ENCODE results near the gene MICAL3. TPM values are rescaled to one million over a fixed set of nuclear protein-coding genes. Genes with fewer than 3 reads are reported as not detected.

The MICAL3 gene
- total RNA-seq, 6 experiments from 2014 or later, result 38.6 to 44.1 (median 39.7) TPM

DNA sequence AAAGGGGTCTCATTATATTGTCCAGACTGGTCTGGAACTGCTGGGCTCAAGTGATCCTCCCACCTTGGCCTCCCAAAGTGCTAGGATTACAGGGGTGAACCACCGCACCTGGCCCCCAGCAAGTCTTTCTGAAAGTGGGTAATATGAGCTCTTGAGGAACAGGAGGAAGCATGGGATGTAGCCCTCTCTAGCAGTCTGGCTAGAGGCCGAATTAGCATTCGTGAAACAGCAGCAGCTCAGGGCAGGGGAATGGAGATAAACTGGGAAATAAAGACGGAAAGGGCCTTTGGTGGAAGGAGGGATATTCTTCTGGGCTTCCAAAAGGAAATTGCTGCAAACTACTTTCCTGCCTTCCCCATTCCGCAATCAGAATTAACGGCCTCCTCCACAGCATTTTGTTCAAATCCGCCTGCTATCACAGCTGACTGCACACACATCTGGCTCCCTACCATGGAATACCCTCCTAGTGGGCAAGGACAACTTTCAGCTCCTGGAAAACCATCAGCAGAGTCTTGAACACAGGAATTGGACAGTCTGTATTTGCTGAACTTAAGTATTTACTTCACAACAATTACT is 44.3 kb downstream of the MICAL3 start:
- DNase-seq, result no peak
- H3K36me3 Mint-ChIP-seq (ENCODE audit: low read depth), result peaks cover 8% of the 10 kb centered on the region; the same call in 1 of the 2 replicates
- no peak for TF ChIP-seq CTCF (IDR thresholded peaks at IDR 0.05)
- peaks cover 22% of the 10 kb centered on the region for H3K4me1 Mint-ChIP-seq (ENCODE audit: low read depth)
- H3K4me3 Mint-ChIP-seq, result no peak overlapping the region
- no peaks in the 10 kb centered on the region for H3K9me3 Mint-ChIP-seq
- H3K27me3 Mint-ChIP-seq (ENCODE audit: insufficient read depth), result no peaks in the 10 kb centered on the region
- H3K27ac Mint-ChIP-seq, result no peak overlapping the region

DNA sequence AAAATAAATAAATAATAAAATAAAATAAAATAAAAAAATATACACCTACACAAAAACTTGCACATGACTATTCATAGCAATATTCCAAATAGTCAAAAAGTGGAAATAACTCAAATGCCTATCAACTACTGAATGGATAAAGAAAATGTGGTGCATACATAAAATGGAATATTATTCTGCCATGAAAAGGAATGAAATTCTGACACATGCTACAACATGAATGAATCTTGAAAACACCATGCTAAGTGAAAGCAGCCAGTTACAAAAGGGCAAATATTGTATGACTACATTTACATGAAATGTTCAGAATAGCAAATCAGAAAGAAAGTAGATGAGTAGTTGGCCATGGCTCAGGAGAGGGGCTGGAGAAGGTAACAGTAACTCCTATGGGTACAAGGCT is 46.3 kb downstream of the MICAL3 start:
- TF ChIP-seq CTCF (IDR thresholded peaks at IDR 0.05), result no peak
- H3K9me3 Mint-ChIP-seq, result no peaks in the 10 kb centered on the region
- H3K4me3 Mint-ChIP-seq, result no peak overlapping the region
- no peak overlapping the region for H3K27ac Mint-ChIP-seq
- H3K36me3 Mint-ChIP-seq (ENCODE audit: low read depth), result peaks cover 8% of the 10 kb centered on the region; the same call in 1 of the 2 replicates
- no peak for DNase-seq
- H3K4me1 Mint-ChIP-seq (ENCODE audit: low read depth), result peaks cover 18% of the 10 kb centered on the region
- no peaks in the 10 kb centered on the region for H3K27me3 Mint-ChIP-seq (ENCODE audit: insufficient read depth)

DNA sequence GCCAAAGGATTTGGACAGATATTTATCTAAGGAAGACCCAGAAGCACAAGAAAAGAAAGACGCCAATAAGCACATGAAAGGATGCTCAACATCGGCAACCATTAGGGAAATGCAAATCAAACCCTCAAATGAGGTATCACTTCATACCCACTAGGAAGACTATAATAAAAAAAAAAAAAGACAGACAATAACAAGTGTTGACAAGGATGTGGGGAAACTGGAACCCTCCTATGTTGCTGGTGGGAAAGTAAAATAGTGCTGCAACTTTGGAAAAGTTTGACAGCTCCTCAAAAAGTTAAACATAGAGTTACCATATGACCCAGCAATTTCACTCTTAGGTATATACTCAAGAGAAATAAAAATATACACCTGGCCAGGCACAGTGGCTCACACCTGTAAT is 47.0 kb downstream of the MICAL3 start:
- Mint-ChIP-seq H3K9me3 (no peaks in the 10 kb centered on the region), H3K4me1 (ENCODE audit: low read depth) (peaks cover 25% of the 10 kb centered on the region), H3K4me3 (no peak overlapping the region), H3K36me3 (ENCODE audit: low read depth) (peaks cover 8% of the 10 kb centered on the region; the same call in 1 of the 2 replicates), H3K27ac (no peak overlapping the region), H3K27me3 (ENCODE audit: insufficient read depth) (no peaks in the 10 kb centered on the region)
- no peak for DNase-seq
- TF ChIP-seq CTCF (IDR thresholded peaks at IDR 0.05), result no peak

GRCh38 chr22:17976121-17976520 is 48.2 kb downstream of the MICAL3 start:
- TF ChIP-seq CTCF (IDR thresholded peaks at IDR 0.05), result no peak

GRCh38 chr22:17974703-17975372 is 49.5 kb downstream of the MICAL3 start:
- no peak overlapping the region for H3K27ac Mint-ChIP-seq
- H3K27me3 Mint-ChIP-seq (ENCODE audit: insufficient read depth), result no peaks in the 10 kb centered on the region
- H3K4me3 Mint-ChIP-seq, result no peak overlapping the region
- H3K4me1 Mint-ChIP-seq (ENCODE audit: low read depth), result peaks cover 44% of the 10 kb centered on the region
- no peak for DNase-seq
- no peak for TF ChIP-seq CTCF (IDR thresholded peaks at IDR 0.05)
- peaks cover 8% of the 10 kb centered on the region; the same call in 1 of the 2 replicates for H3K36me3 Mint-ChIP-seq (ENCODE audit: low read depth)
- no peaks in the 10 kb centered on the region for H3K9me3 Mint-ChIP-seq

More at GRCh38 chr22:17976121-17976520, 48.2 kb downstream of the MICAL3 start:
- no peak for DNase-seq
- Mint-ChIP-seq H3K36me3 (ENCODE audit: low read depth) (peaks cover 8% of the 10 kb centered on the region; the same call in 1 of the 2 replicates), H3K4me1 (ENCODE audit: low read depth) (peaks cover 33% of the 10 kb centered on the region), H3K9me3 (no peaks in the 10 kb centered on the region), H3K4me3 (no peak overlapping the region), H3K27ac (no peak overlapping the region), H3K27me3 (ENCODE audit: insufficient read depth) (no peaks in the 10 kb centered on the region)

All from HFFc6 (cell line).